Testis (tissue), 3 donors: ENCODE measurements around the gene PPP1R14D. TPM values are rescaled to one million over a fixed set of nuclear protein-coding genes. Genes with fewer than 3 reads are reported as not detected.

Experiments
- DNase-seq: peaks from one replicate; pipeline ENCODE4 v3.0.0-alpha.2; 2019
- H3K27ac ChIP-seq, 2 donors: fragments of 200-600 bp; sonication (generic); one replicate each; pipeline ENCODE4 v1.5.1; 2019
- H3K27me3 ChIP-seq: fragments of 200-600 bp; sonication (generic); one replicate; pipeline ENCODE4 v1.5.1; 2019
- H3K36me3 ChIP-seq: fragments of 200-600 bp; sonication (generic); one replicate; pipeline ENCODE4 v1.5.1; 2017; ENCODE audit warnings: low read depth; ENCODE audit errors: missing control alignments
- H3K4me1 ChIP-seq: fragments of 200-600 bp; sonication (generic); one replicate; pipeline ENCODE4 v1.5.1; 2019
- H3K4me3 ChIP-seq, 2 donors: fragments of 200-600 bp; sonication (generic); one replicate each; pipeline ENCODE4 v1.5.1; 2017 to 2019
- H3K9me3 ChIP-seq: fragments of 200-600 bp; sonication (generic); one replicate; pipeline ENCODE4 v1.5.1; 2017
- POLR2A ChIP-seq: fragments of 450-650 bp; IDR thresholded peaks from one replicate; pipeline ENCODE4 v1.6.1; 2017; ENCODE audit warnings: antibody characterized with exemption, mild to moderate bottlenecking, moderate library complexity
- WGBS, 2 donors: methylation state at CpG; one replicate each; pipeline ENCODE4 v1.1.5; 2018; 5-methylcytosine and 5-hydroxymethylcytosine counted together
- intact Hi-C: fragments of 100-400 bp; cut with DNase I; formaldehyde crosslinking; loops from one replicate; pipeline ENCODE4 v1.15.1; 2023; ENCODE audit warnings: low total_unique reads
- polyA plus RNA-seq: library from polyadenylated mRNA; stranded (reverse); fragments of 350-450 nt; fragmentation: Illumina TruSeq; extraction: RNeasy Lipid Tissue Mini Kit (QIAGEN cat#74804); gene quantifications from one replicate; pipeline ENCODE4 v1.2.3, GENCODE V29; 2014; ENCODE audit warnings: low read depth, low replicate concordance; ENCODE audit not compliant: insufficient read depth
- total RNA-seq, 2 donors: library from RNA; depleted of rRNA; stranded (reverse); fragments of >200 nt; gene quantifications; one replicate each; pipeline ENCODE4 v1.2.3, GENCODE V29; 2016
- TF ChIP-seq, protein P1 (sequence below), 3 experiments: fragments of 450-650 bp in 2 of 3; fragments of 200-600 bp in 1 of 3; sonication (generic) in 1 of 3; IDR thresholded peaks; one replicate each; pipeline ENCODE4 v1.5.1; 2016 to 2019; ENCODE audit warnings: antibody characterized with exemption in 3 of 3, mild to moderate bottlenecking in 2 of 3, moderate library complexity in 1 of 3

Gene PPP1R14D
- total and polyA plus RNA-seq, 3 donors from 2014 or later: 0.43 to 0.55 TPM; not detected in 1

DNA sequence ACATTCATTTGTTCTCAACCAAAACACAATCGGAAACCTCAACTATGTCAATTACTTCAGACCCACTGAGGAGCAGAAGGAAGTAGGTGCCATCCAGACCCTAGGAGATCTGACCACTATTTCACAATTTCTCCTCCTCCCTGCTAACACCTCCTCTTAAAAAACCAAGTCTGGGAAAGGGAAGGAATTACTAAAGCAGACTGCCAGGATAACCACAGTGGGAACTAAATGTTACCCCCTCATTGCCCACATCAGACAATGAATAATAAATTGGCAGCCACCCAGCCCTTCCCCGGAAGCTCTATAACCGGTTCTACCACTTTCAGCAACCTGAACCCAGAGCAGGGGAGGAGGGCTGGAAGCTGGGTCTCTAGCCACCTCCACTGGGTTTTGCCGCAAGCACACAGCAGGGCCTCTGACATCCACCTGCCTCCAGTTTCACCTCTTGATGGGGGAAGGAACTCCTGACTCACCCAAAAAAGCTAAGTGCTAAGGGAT lies 41.1 kb downstream of the PPP1R14D start:
- Histone ChIP-seq H3K4me1 (no peaks in the 10 kb centered on the region), H3K4me3 (no peak overlapping the region), H3K36me3 (no peaks in the 10 kb centered on the region), H3K9me3 (no peaks in the 10 kb centered on the region), H3K27me3 (no peaks in the 10 kb centered on the region), H3K27ac (no peak overlapping the region)
- intact Hi-C loops: no loop called here
- TF ChIP-seq POLR2A: no peak
- TF ChIP-seq, protein P1, sequence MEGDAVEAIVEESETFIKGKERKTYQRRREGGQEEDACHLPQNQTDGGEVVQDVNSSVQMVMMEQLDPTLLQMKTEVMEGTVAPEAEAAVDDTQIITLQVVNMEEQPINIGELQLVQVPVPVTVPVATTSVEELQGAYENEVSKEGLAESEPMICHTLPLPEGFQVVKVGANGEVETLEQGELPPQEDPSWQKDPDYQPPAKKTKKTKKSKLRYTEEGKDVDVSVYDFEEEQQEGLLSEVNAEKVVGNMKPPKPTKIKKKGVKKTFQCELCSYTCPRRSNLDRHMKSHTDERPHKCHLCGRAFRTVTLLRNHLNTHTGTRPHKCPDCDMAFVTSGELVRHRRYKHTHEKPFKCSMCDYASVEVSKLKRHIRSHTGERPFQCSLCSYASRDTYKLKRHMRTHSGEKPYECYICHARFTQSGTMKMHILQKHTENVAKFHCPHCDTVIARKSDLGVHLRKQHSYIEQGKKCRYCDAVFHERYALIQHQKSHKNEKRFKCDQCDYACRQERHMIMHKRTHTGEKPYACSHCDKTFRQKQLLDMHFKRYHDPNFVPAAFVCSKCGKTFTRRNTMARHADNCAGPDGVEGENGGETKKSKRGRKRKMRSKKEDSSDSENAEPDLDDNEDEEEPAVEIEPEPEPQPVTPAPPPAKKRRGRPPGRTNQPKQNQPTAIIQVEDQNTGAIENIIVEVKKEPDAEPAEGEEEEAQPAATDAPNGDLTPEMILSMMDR (IDR thresholded peaks at IDR 0.05): no peak
- 57 to 58% methylated on average over 4 of the region's 4 CpGs for WGBS, 2 donors
- DNase-seq: no peak

DNA sequence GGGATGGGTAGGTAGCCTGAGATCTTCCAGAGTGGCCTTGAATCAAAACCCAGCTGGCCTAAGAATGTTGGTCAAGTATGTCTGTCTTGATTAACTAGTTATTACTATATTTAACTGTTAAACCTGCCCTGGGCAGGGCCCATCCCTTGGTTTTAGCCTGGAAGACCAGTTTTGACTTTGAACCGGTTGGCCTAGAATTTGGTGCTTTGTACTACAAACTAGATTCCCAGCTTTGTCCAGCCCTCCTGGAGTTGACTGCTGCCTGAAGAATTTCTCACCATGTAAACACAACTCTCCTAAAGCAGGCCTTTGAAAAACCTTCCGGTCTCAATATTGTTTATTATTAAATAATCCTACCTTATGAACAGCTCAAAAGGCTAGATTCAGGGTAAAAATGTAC lies 42.7 kb downstream of the PPP1R14D start:
- no peaks in the 10 kb centered on the region for H3K4me1 ChIP-seq
- H3K9me3 ChIP-seq: no peaks in the 10 kb centered on the region
- intact Hi-C loops: no loop called here
- WGBS, 2 donors: 83 to 94% methylated on average over 2 of the region's 2 CpGs
- H3K27ac ChIP-seq: no peak overlapping the region
- no peaks in the 10 kb centered on the region for H3K36me3 ChIP-seq
- DNase-seq: no peak
- TF ChIP-seq, protein P1 (IDR thresholded peaks at IDR 0.05): no peak
- TF ChIP-seq POLR2A: no peak
- no peaks in the 10 kb centered on the region for H3K27me3 ChIP-seq
- no peak overlapping the region for H3K4me3 ChIP-seq

DNA sequence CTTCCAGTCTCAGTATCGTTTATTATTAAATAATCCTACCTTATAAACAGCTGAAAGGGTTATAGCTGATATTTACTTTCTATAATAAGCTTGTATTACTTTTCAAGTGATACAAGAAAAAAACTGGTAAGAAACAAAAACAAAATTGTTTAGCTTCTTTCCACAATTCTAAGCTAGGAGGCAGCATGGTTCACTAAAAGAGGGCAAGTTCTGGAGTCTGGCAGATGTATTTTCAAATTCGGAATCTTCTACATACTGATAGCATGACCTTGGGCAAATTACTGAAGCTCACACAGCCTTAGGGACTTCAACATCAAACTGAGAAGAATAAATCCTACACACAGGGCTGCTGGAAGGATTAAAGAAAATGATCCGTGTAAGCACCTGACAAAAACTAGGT lies 43.3 kb downstream of the PPP1R14D start:
- WGBS, 2 donors: 41 to 43% methylated on average over 3 of the region's 3 CpGs
- no peak overlapping the region for H3K4me3 ChIP-seq
- DNase-seq: no peak
- no peaks in the 10 kb centered on the region for H3K4me1 ChIP-seq
- no peak overlapping the region for H3K27ac ChIP-seq
- H3K9me3 ChIP-seq: no peaks in the 10 kb centered on the region
- H3K36me3 ChIP-seq: no peaks in the 10 kb centered on the region
- TF ChIP-seq POLR2A: no peak
- TF ChIP-seq, protein P1 (IDR thresholded peaks at IDR 0.05): no peak
- H3K27me3 ChIP-seq: no peaks in the 10 kb centered on the region
- intact Hi-C loops: no loop called here

DNA sequence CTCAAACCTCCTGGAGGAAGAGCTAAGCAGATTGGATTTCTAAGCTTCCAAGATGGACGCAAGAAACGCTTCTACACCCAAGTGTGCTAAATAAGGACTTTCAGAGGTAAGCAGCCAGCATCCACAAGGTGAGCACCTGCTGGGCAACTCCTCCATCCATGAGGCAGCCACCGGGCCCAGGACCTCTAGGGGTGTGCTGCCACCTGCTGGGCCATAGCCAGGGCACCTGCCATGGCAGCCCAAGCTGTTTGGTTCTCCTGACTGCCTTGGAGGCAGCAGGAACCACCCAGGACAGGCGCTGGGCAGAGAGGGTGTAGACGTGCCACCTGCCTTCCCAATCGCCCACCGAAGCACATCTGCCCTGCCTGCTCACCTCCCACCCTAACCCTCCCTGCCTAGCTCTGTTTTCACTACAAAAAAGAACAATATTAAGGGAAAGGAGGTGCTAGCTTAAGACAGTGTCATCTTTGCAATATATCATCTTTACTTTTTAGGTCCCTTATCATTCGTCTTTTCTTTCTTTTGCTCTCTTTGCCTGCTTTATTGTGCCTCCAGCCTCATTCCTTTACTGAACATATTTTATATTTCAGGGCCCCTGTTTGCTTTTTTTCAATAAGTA lies 45.8 kb downstream of the PPP1R14D start:
- DNase-seq: peak; percentile 53
- Histone ChIP-seq H3K4me3 (no peak overlapping the region), H3K27me3 (no peaks in the 10 kb centered on the region), H3K9me3 (no peaks in the 10 kb centered on the region), H3K27ac (no peak overlapping the region), H3K36me3 (no peaks in the 10 kb centered on the region), H3K4me1 (no peaks in the 10 kb centered on the region)
- 63 to 74% methylated on average over 8 of the region's 8 CpGs for WGBS, 2 donors
- intact Hi-C loops: no loop called here
- TF ChIP-seq, protein P1 (IDR thresholded peaks at IDR 0.05): peak in 1 of 3 experiments; percentile 31
- no peak for TF ChIP-seq POLR2A
